HG03095 (cell line): ENCODE data around the gene USP17L19.
"Not testable (repeated sequence)": the region's sequence is repeated elsewhere in the genome, so short reads cannot be mapped to it uniquely, and the experiment has no call there.

Experiments used
- ATAC-seq: cut with Tn5 transposase; IDR thresholded peaks from one replicate; pipeline ENCODE4 v1.9.1; 2021; ENCODE audit warnings: moderate library complexity; ENCODE audit not compliant: unreplicated experiment

Gene USP17L19

GRCh38 chr4:9253078-9253477 lies at the start of gene USP17L19:
Gene USP17L19 (plus strand): TSS chr4:9253378. CDS start chr4:9253378, 0 bp downstream.
- ATAC-seq, result not testable (repeated sequence)

GRCh38 chr4:9210357-9210756 lies 42.8 kb upstream of the USP17L19 start, which contains the start of gene USP17L10:
Gene USP17L10 (plus strand): TSS chr4:9210657. CDS start chr4:9210657, 0 bp downstream.
- not testable (repeated sequence) for ATAC-seq

GRCh38 chr4:9214701-9215100 lies 38.5 kb upstream of the USP17L19 start:
- ATAC-seq, result not testable (repeated sequence)

- not testable (repeated sequence) for ATAC-seq
These were observed 38.1 kb upstream of the USP17L19 start, which contains the start of gene USP17L11 for GRCh38 chr4:9215105-9215504. Gene USP17L11 (plus strand): TSS chr4:9215405. CDS start chr4:9215405, 0 bp downstream.

- ATAC-seq, result not testable (repeated sequence)
These were observed 33.3 kb upstream of the USP17L19 start, which contains the start of gene USP17L12 for GRCh38 chr4:9219852-9220251. Gene USP17L12 (plus strand): TSS chr4:9220152. CDS start chr4:9220152, 0 bp downstream.

GRCh38 chr4:9224596-9224995 lies 28.6 kb upstream of the USP17L19 start, which contains the start of gene USP17L13:
Gene USP17L13 (plus strand): TSS chr4:9224896. CDS start chr4:9224896, 0 bp downstream.
- not testable (repeated sequence) for ATAC-seq

GRCh38 chr4:9230249-9230648 lies 22.9 kb upstream of the USP17L19 start:
- ATAC-seq, result not testable (repeated sequence)

- not testable (repeated sequence) for ATAC-seq
These were observed 19.1 kb upstream of the USP17L19 start, which contains the start of gene USP17L15 for GRCh38 chr4:9234085-9234484. Gene USP17L15 (plus strand): TSS chr4:9234385. CDS start chr4:9234385, 0 bp downstream.

GRCh38 chr4:9238461-9238860 lies 14.7 kb upstream of the USP17L19 start:
- ATAC-seq, result not testable (repeated sequence)

GRCh38 chr4:9243579-9243978 lies 9.6 kb upstream of the USP17L19 start, which contains the start of gene USP17L17:
Gene USP17L17 (plus strand): TSS chr4:9243879. CDS start chr4:9243879, 0 bp downstream.
- not testable (repeated sequence) for ATAC-seq

- not testable (repeated sequence) for ATAC-seq
These were observed 5.1 kb upstream of the USP17L19 start, which contains the start of gene USP17L18 for GRCh38 chr4:9247953-9248680. Gene USP17L18 (plus strand): TSS chr4:9248630. CDS start chr4:9248630, 0 bp downstream.

- not testable (repeated sequence) for ATAC-seq
These were observed 4.6 kb downstream of the USP17L19 start, which contains the start of gene USP17L20 for GRCh38 chr4:9257824-9258223. Gene USP17L20 (plus strand): TSS chr4:9258124. CDS start chr4:9258124, 0 bp downstream.

GRCh38 chr4:9262572-9262971 lies 9.4 kb downstream of the USP17L19 start, which contains the start of gene USP17L21:
Gene USP17L21 (plus strand): TSS chr4:9262872. CDS start chr4:9262872, 0 bp downstream.
- ATAC-seq, result not testable (repeated sequence)

GRCh38 chr4:9267319-9267718 lies 14.1 kb downstream of the USP17L19 start, which contains the start of gene USP17L22:
Gene USP17L22 (plus strand): TSS chr4:9267619. CDS start chr4:9267619, 0 bp downstream.
- ATAC-seq, result not testable (repeated sequence)

GRCh38 chr4:9271719-9272118 lies 18.5 kb downstream of the USP17L19 start:
- not testable (repeated sequence) for ATAC-seq
